GM23338 (cell line): ENCODE measurements around the gene DBT. TPM values are rescaled to one million over a fixed set of nuclear protein-coding genes. Genes with fewer than 3 reads are reported as not detected.

Experiments used
- ATAC-seq: fragments of 200-7000 bp; cut with Tn5 transposase; 3 replicates; pipeline ENCODE4 v1.9.1; 2020
- DNase-seq: peaks from one replicate; pipeline ENCODE4 v3.0.0-alpha.2; 2015; ENCODE audit warnings: low spot score
- H2AFZ ChIP-seq: fragments of 200-600 bp; sonication (generic); 2 replicates; pipeline ENCODE4 v1.8.0; 2016; ENCODE audit warnings: antibody characterized with exemption, mild to moderate bottlenecking, moderate library complexity
- H3F3A ChIP-seq: fragments of 200-600 bp; sonication (generic); replicated peaks from 2 replicates; pipeline ENCODE4 v1.8.0; 2017; ENCODE audit warnings: antibody characterized with exemption, mixed run types, low read depth
- H3K27ac ChIP-seq: fragments of 200-600 bp; sonication (generic); 2 replicates; pipeline ENCODE4 v1.6.1; 2016; ENCODE audit warnings: low read depth
- H3K27me3 ChIP-seq: fragments of 200-600 bp; sonication (generic); 2 replicates; pipeline ENCODE4 v1.8.0; 2016; ENCODE audit warnings: mild to moderate bottlenecking, mixed run types, moderate library complexity; ENCODE audit not compliant: insufficient read depth
- H3K36me3 ChIP-seq: fragments of 200-600 bp; sonication (generic); 2 replicates; pipeline ENCODE4 v1.8.0; 2016; ENCODE audit warnings: mild to moderate bottlenecking; ENCODE audit not compliant: insufficient read depth
- H3K4me1 ChIP-seq: fragments of 200-600 bp; sonication (generic); 2 replicates; pipeline ENCODE4 v1.8.0; 2016; ENCODE audit warnings: mild to moderate bottlenecking, moderate library complexity; ENCODE audit not compliant: insufficient read depth
- H3K4me2 ChIP-seq: fragments of 200-600 bp; sonication (generic); 2 replicates; pipeline ENCODE4 v1.7.1; 2017; ENCODE audit warnings: mixed run types
- H3K4me3 ChIP-seq: fragments of 200-600 bp; sonication (generic); 2 replicates; pipeline ENCODE4 v1.6.1; 2016; ENCODE audit warnings: mixed run types
- H3K79me2 ChIP-seq: fragments of 200-600 bp; sonication (generic); replicated peaks from 2 replicates; pipeline ENCODE4 v1.8.0; 2017; ENCODE audit warnings: mild to moderate bottlenecking; ENCODE audit not compliant: insufficient read depth
- H3K9me2 ChIP-seq: fragments of 200-600 bp; sonication (generic); 2 replicates; pipeline ENCODE4 v1.8.0; 2017; ENCODE audit not compliant: insufficient read depth
- H4K20me1 ChIP-seq: fragments of 200-600 bp; sonication (generic); replicated peaks from 2 replicates; pipeline ENCODE4 v1.8.0; 2017; ENCODE audit warnings: mild to moderate bottlenecking; ENCODE audit not compliant: insufficient read depth
- H3K27ac Mint-ChIP-seq: 2 replicates; pipeline ENCODE4 v1.8.0; 2020; ENCODE audit warnings: inconsistent platforms, mild to moderate bottlenecking, moderate library complexity, mixed read lengths
- H3K27me3 Mint-ChIP-seq: 3 replicates; pipeline ENCODE4 v1.8.0; 2022; ENCODE audit warnings: low read depth, mild to moderate bottlenecking, moderate library complexity, mixed read lengths, inconsistent platforms; ENCODE audit not compliant: insufficient read depth, poor library complexity
- H3K36me3 Mint-ChIP-seq: 3 replicates; pipeline ENCODE4 v1.8.0; 2021; ENCODE audit warnings: low read depth, mild to moderate bottlenecking, inconsistent platforms, moderate library complexity, mixed read lengths
- H3K4me1 Mint-ChIP-seq: 3 replicates; pipeline ENCODE4 v1.8.0; 2020; ENCODE audit warnings: mild to moderate bottlenecking, inconsistent platforms, mixed read lengths
- H3K4me3 Mint-ChIP-seq: 3 replicates; pipeline ENCODE4 v1.8.0; 2021; ENCODE audit warnings: moderate library complexity, mild to moderate bottlenecking, inconsistent platforms, mixed read lengths
- H3K9me3 Mint-ChIP-seq: 3 replicates; pipeline ENCODE4 v1.8.0; 2020; ENCODE audit warnings: moderate library complexity, mild to moderate bottlenecking, inconsistent platforms, mixed read lengths
- CREB1 ChIP-seq: fragments of 250-450 bp; sonication (Bioruptor Pico); IDR thresholded peaks from 2 replicates; pipeline ENCODE4 v1.5.0; 2020; ENCODE audit warnings: low read depth, mild to moderate bottlenecking, moderate library complexity
- EZH2 ChIP-seq: fragments of 200-600 bp; sonication (generic); IDR thresholded peaks from one replicate; pipeline ENCODE4 v1.8.0; 2017; ENCODE audit warnings: antibody characterized with exemption, mild to moderate bottlenecking, low read depth; ENCODE audit not compliant: unreplicated experiment
- EZH2phosphoT487 ChIP-seq: fragments of 200-600 bp; sonication (generic); IDR thresholded peaks from one replicate; pipeline ENCODE4 v1.8.1; 2018; ENCODE audit warnings: antibody characterized with exemption; ENCODE audit not compliant: unreplicated experiment
- JUNB ChIP-seq: IDR thresholded peaks from one replicate; pipeline ENCODE4 v1.6.1; 2016; ENCODE audit warnings: antibody characterized with exemption; ENCODE audit not compliant: unreplicated experiment
- NANOG ChIP-seq: IDR thresholded peaks from 2 replicates; pipeline ENCODE4 v1.6.1; 2016; ENCODE audit warnings: antibody characterized with exemption, borderline replicate concordance
- POLR2AphosphoS5 ChIP-seq: IDR thresholded peaks from 2 replicates; pipeline ENCODE4 v1.6.1; 2016; ENCODE audit warnings: antibody characterized with exemption, low read depth
- STAT1 ChIP-seq: IDR thresholded peaks from one replicate; pipeline ENCODE4 v1.6.1; 2016; ENCODE audit warnings: antibody characterized with exemption; ENCODE audit not compliant: unreplicated experiment
- ZNF114 ChIP-seq: fragments of 250-450 bp; sonication (Bioruptor Pico); IDR thresholded peaks from 2 replicates; pipeline ENCODE4 v1.5.0; 2020; ENCODE audit warnings: mild to moderate bottlenecking, moderate library complexity
- ZNF331 ChIP-seq: fragments of 250-450 bp; sonication (Bioruptor Pico); IDR thresholded peaks from 2 replicates; pipeline ENCODE4 v1.5.0; 2020; ENCODE audit warnings: low read depth, mild to moderate bottlenecking, moderate library complexity
- polyA plus RNA-seq: library from polyadenylated mRNA; unstranded; fragments of >200 nt; fragmentation: Nextera tagmentation; extraction: Ambion mirVana; gene quantifications from 2 replicates; pipeline ENCODE4 v1.2.1, GENCODE V29; 2016
- total RNA-seq: library from RNA; depleted of rRNA; stranded (reverse); fragments of >200 nt; shearing (Covaris generic); gene quantifications from 2 replicates; pipeline ENCODE4 v1.2.3, GENCODE V29; 2014
- TF ChIP-seq, protein P1 (sequence below): fragments of 250-450 bp; sonication (Bioruptor Pico); IDR thresholded peaks from 2 replicates; pipeline ENCODE4 v1.5.0; 2020; ENCODE audit warnings: mild to moderate bottlenecking, moderate library complexity
- TF ChIP-seq, protein P2 (sequence below), 2 experiments: fragments of 200-600 bp in 1 of 2; sonication (generic) in 1 of 2; conservative IDR thresholded peaks; 2 replicates each; pipeline versions ENCODE4 v1.5.1 to v1.6.1; 2016 to 2017; ENCODE audit warnings: antibody characterized with exemption in 2 of 2, low read depth in 2 of 2, mild to moderate bottlenecking in 2 of 2, moderate library complexity in 1 of 2
- TF ChIP-seq, protein P3 (sequence below): IDR thresholded peaks from 2 replicates; pipeline ENCODE4 v1.6.1; 2016; ENCODE audit warnings: antibody characterized with exemption
- TF ChIP-seq, protein P4 (sequence below): IDR thresholded peaks from one replicate; pipeline ENCODE4 v1.6.1; 2018; ENCODE audit warnings: antibody characterized with exemption; ENCODE audit not compliant: unreplicated experiment

DBT gene
- total and polyA plus RNA-seq, 2 experiments from 2014 or later, result 8.1 to 14.7 TPM

DNA sequence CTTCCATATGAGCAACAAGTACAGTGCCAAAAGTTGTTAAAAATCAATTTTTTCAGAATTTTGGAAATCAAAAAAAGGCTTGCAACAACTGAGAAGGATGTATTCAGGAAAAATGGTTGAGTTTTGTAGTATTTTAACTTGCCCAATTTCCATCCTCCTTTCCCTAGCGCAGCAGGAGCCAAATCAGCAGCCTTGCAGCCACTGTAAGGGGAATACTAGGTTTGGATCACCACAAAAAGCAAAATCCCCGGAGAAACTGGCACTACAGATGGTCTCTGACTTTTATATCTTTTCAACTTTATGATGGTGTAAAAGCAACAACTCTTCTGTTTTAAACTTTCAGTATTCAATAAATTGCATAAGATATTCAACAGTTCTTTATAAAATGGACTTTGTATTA, 17.9 kb downstream of the DBT start:
- no peaks in the 10 kb centered on the region for H3F3A ChIP-seq
- no peaks in the 10 kb centered on the region for H4K20me1 ChIP-seq
- Mint-ChIP-seq H3K4me1 (peaks cover 7% of the 10 kb centered on the region; the same call in 2 of the 3 replicates), H3K36me3 (peaks cover 56% of the 10 kb centered on the region), H3K4me3 (no peak overlapping the region), H3K27me3 (no peaks in the 10 kb centered on the region), H3K27ac (no peak overlapping the region), H3K9me3 (no peaks in the 10 kb centered on the region)
- no peak overlapping the region for H3K4me3 ChIP-seq
- DNase-seq (no peak), ATAC-seq (no peak)
- no peaks in the 10 kb centered on the region for H3K79me2 ChIP-seq
- H2AFZ ChIP-seq, result no peak overlapping the region
- H3K9me2 ChIP-seq, result no peaks in the 10 kb centered on the region
- no peaks in the 10 kb centered on the region for H3K27me3 ChIP-seq
- H3K4me1 ChIP-seq, result no peaks in the 10 kb centered on the region
- H3K4me2 ChIP-seq, result no peak overlapping the region
- TF ChIP-seq POLR2AphosphoS5, result no peak
- TF ChIP-seq EZH2phosphoT487, result no peak
- TF ChIP-seq EZH2, result no peak
- TF ChIP-seq, protein P1, sequence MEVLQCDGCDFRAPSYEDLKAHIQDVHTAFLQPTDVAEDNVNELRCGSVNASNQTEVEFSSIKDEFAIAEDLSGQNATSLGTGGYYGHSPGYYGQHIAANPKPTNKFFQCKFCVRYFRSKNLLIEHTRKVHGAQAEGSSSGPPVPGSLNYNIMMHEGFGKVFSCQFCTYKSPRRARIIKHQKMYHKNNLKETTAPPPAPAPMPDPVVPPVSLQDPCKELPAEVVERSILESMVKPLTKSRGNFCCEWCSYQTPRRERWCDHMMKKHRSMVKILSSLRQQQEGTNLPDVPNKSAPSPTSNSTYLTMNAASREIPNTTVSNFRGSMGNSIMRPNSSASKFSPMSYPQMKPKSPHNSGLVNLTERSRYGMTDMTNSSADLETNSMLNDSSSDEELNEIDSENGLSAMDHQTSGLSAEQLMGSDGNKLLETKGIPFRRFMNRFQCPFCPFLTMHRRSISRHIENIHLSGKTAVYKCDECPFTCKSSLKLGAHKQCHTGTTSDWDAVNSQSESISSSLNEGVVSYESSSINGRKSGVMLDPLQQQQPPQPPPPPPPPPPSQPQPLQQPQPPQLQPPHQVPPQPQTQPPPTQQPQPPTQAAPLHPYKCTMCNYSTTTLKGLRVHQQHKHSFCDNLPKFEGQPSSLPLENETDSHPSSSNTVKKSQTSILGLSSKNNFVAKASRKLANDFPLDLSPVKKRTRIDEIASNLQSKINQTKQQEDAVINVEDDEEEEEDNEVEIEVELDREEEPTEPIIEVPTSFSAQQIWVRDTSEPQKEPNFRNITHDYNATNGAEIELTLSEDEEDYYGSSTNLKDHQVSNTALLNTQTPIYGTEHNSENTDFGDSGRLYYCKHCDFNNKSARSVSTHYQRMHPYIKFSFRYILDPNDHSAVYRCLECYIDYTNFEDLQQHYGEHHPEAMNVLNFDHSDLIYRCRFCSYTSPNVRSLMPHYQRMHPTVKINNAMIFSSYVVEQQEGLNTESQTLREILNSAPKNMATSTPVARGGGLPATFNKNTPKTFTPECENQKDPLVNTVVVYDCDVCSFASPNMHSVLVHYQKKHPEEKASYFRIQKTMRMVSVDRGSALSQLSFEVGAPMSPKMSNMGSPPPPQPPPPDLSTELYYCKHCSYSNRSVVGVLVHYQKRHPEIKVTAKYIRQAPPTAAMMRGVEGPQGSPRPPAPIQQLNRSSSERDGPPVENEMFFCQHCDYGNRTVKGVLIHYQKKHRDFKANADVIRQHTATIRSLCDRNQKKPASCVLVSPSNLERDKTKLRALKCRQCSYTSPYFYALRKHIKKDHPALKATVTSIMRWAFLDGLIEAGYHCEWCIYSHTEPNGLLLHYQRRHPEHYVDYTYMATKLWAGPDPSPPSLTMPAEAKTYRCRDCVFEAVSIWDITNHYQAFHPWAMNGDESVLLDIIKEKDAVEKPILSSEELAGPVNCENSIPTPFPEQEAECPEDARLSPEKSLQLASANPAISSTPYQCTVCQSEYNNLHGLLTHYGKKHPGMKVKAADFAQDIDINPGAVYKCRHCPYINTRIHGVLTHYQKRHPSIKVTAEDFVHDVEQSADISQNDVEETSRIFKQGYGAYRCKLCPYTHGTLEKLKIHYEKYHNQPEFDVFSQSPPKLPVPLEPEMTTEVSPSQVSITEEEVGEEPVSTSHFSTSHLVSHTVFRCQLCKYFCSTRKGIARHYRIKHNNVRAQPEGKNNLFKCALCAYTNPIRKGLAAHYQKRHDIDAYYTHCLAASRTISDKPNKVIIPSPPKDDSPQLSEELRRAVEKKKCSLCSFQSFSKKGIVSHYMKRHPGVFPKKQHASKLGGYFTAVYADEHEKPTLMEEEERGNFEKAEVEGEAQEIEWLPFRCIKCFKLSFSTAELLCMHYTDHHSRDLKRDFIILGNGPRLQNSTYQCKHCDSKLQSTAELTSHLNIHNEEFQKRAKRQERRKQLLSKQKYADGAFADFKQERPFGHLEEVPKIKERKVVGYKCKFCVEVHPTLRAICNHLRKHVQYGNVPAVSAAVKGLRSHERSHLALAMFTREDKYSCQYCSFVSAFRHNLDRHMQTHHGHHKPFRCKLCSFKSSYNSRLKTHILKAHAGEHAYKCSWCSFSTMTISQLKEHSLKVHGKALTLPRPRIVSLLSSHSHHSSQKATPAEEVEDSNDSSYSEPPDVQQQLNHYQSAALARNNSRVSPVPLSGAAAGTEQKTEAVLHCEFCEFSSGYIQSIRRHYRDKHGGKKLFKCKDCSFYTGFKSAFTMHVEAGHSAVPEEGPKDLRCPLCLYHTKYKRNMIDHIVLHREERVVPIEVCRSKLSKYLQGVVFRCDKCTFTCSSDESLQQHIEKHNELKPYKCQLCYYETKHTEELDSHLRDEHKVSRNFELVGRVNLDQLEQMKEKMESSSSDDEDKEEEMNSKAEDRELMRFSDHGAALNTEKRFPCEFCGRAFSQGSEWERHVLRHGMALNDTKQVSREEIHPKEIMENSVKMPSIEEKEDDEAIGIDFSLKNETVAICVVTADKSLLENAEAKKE (CRISPR knock-in tag), result no peak
- TF ChIP-seq NANOG, result no peak
- TF ChIP-seq STAT1, result no peak
- no peak for TF ChIP-seq CREB1 (CRISPR knock-in tag)
- TF ChIP-seq ZNF114 (CRISPR knock-in tag), result no peak
- TF ChIP-seq, protein P2, sequence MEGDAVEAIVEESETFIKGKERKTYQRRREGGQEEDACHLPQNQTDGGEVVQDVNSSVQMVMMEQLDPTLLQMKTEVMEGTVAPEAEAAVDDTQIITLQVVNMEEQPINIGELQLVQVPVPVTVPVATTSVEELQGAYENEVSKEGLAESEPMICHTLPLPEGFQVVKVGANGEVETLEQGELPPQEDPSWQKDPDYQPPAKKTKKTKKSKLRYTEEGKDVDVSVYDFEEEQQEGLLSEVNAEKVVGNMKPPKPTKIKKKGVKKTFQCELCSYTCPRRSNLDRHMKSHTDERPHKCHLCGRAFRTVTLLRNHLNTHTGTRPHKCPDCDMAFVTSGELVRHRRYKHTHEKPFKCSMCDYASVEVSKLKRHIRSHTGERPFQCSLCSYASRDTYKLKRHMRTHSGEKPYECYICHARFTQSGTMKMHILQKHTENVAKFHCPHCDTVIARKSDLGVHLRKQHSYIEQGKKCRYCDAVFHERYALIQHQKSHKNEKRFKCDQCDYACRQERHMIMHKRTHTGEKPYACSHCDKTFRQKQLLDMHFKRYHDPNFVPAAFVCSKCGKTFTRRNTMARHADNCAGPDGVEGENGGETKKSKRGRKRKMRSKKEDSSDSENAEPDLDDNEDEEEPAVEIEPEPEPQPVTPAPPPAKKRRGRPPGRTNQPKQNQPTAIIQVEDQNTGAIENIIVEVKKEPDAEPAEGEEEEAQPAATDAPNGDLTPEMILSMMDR (conservative IDR thresholded peaks at IDR 0.05; ENCODE audit: low read depth in 2 of 2), result no peak
- no peak for TF ChIP-seq JUNB
- TF ChIP-seq, protein P3, sequence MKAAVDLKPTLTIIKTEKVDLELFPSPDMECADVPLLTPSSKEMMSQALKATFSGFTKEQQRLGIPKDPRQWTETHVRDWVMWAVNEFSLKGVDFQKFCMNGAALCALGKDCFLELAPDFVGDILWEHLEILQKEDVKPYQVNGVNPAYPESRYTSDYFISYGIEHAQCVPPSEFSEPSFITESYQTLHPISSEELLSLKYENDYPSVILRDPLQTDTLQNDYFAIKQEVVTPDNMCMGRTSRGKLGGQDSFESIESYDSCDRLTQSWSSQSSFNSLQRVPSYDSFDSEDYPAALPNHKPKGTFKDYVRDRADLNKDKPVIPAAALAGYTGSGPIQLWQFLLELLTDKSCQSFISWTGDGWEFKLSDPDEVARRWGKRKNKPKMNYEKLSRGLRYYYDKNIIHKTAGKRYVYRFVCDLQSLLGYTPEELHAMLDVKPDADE, result no peak
- TF ChIP-seq ZNF331 (CRISPR knock-in tag), result no peak
- TF ChIP-seq, protein P4, sequence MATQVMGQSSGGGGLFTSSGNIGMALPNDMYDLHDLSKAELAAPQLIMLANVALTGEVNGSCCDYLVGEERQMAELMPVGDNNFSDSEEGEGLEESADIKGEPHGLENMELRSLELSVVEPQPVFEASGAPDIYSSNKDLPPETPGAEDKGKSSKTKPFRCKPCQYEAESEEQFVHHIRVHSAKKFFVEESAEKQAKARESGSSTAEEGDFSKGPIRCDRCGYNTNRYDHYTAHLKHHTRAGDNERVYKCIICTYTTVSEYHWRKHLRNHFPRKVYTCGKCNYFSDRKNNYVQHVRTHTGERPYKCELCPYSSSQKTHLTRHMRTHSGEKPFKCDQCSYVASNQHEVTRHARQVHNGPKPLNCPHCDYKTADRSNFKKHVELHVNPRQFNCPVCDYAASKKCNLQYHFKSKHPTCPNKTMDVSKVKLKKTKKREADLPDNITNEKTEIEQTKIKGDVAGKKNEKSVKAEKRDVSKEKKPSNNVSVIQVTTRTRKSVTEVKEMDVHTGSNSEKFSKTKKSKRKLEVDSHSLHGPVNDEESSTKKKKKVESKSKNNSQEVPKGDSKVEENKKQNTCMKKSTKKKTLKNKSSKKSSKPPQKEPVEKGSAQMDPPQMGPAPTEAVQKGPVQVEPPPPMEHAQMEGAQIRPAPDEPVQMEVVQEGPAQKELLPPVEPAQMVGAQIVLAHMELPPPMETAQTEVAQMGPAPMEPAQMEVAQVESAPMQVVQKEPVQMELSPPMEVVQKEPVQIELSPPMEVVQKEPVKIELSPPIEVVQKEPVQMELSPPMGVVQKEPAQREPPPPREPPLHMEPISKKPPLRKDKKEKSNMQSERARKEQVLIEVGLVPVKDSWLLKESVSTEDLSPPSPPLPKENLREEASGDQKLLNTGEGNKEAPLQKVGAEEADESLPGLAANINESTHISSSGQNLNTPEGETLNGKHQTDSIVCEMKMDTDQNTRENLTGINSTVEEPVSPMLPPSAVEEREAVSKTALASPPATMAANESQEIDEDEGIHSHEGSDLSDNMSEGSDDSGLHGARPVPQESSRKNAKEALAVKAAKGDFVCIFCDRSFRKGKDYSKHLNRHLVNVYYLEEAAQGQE, result no peak
- H3K36me3 ChIP-seq, result peaks cover 17% of the 10 kb centered on the region
- no peak overlapping the region for H3K27ac ChIP-seq
